Heart right ventricle (tissue), 16 donors: Measurements from ENCODE around the gene TOGARAM2. TPM values are rescaled to one million over a fixed set of nuclear protein-coding genes. Genes with fewer than 3 reads are reported as not detected.

ENCODE experiments used
- ATAC-seq, 8 donors: fragments of 200-7000 bp; cut with Tn5 transposase; one replicate each; pipeline ENCODE4 v1.9.1; 2020; ENCODE audit warnings: mild to moderate bottlenecking in 8 of 8, moderate library complexity in 8 of 8, moderate number of reproducible peaks in 1 of 8
- DNase-seq, 2 donors: peaks; one replicate each; pipeline ENCODE4 v3.0.0-alpha.2; 2020
- H3K27ac ChIP-seq, 10 donors: fragments of 200-600 bp; sonication (generic) in 2 of 10; one replicate each; pipeline versions ENCODE4 v1.5.0 to v1.8.0; 2020 to 2022; ENCODE audit warnings: mild to moderate bottlenecking in 3 of 10
- H3K27me3 ChIP-seq, 7 donors: fragments of 200-600 bp; one replicate each; pipeline ENCODE4 v1.8.0; 2021 to 2022; ENCODE audit warnings: mild to moderate bottlenecking in 2 of 7
- H3K36me3 ChIP-seq, 9 donors: fragments of 200-600 bp; sonication (generic) in 1 of 9; one replicate each; pipeline versions ENCODE4 v1.5.0 to v1.8.0; 2020 to 2022; ENCODE audit warnings: mild to moderate bottlenecking in 2 of 9
- H3K4me1 ChIP-seq, 9 donors: fragments of 200-600 bp; sonication (generic) in 1 of 9; one replicate each; pipeline versions ENCODE4 v1.5.0 to v1.8.0; 2020 to 2022; ENCODE audit warnings: mild to moderate bottlenecking in 4 of 9
- H3K4me3 ChIP-seq, 10 donors: fragments of 200-600 bp; sonication (generic) in 2 of 10; one replicate each; pipeline versions ENCODE4 v1.5.0 to v1.8.0; 2020 to 2022; ENCODE audit warnings: mild to moderate bottlenecking in 7 of 10, moderate library complexity in 2 of 10
- H3K9me3 ChIP-seq, 11 donors: fragments of 200-600 bp in 10 of 11; sonication (generic) in 2 of 11; one replicate each; pipeline versions ENCODE4 v1.5.0 to v1.8.0; 2013 to 2022; ENCODE audit warnings: mild to moderate bottlenecking in 2 of 11, control low read depth in 1 of 11, moderate library complexity in 1 of 11
- WGBS, 2 donors: extraction: QIAGEN DNeasy Blood & Tissue Kit; methylation state at CpG; one replicate each; pipeline ENCODE4 v1.1.7; 2013; ENCODE audit warnings: inconsistent platforms in 1 of 2; 5-methylcytosine and 5-hydroxymethylcytosine counted together
- intact Hi-C, 10 donors: fragments of 100-400 bp; cut with DNase I; formaldehyde crosslinking; loops; one replicate each; pipeline versions ENCODE4 v1.11.1 to v1.14.2; 2022
- polyA plus RNA-seq, 2 donors: library from polyadenylated mRNA; stranded (reverse); fragments of 200-250 nt; gene quantifications; one replicate each; pipeline ENCODE4 v1.2.3, GENCODE V29; 2013
- total RNA-seq, 10 donors: library from RNA; stranded (reverse); fragmentation: NEBNext Ultra II Directional in 3 of 10; extraction: Animal tissue kit (Norgen Biotek cat#: 25700) in 3 of 10; gene quantifications; one replicate each; pipeline versions ENCODE4 v1.2.1 to v1.2.4, GENCODE V29; 2021 to 2023
- TF ChIP-seq, protein P1 (sequence below), 9 donors: fragments of 200-600 bp; sonication (generic) in 2 of 9; IDR thresholded peaks; one replicate each; pipeline versions ENCODE4 v1.5.0 to v1.8.0; 2021 to 2022; ENCODE audit warnings: antibody characterized with exemption in 9 of 9, mild to moderate bottlenecking in 5 of 9, moderate library complexity in 1 of 9
- donor health status: Arrhythmogenic right ventricular cardiomyopathy.
- donor health status: ischemic (EF 13 %, LVEDD 7.1; RV severe dilation, severe dysfunction).
- donor health status: healthy with polysubstance abuse.
- donor health status: DM: no; HTN: yes; CAD: no.
- donor health status: DM: no; HTN: no; CAD: no.
- donor health status: ischemic (EF 25% LVEDD 6.9; RV normal size, moderate dysfunction).
- donor health status: ischemic (EF 25% LVEDD 5.7; RV mildly dilated, moderate dysfunction).
- donor health status: healthy.
- donor health status: DM: yes; HTN: yes; CAD: no.
- donor health status: Ischemic cardiomyopathy.
- donor health status: ischemic (EF 35%, LVEDD 5.7; RV mildly dilated, moderate dysfunction).
- donor health status: nonischemic (EF 11% LVEDD 7.7; RV severe dilation, severe dysfunction).
- donor health status: DM: yes; HTN: yes; CAD: no.
- donor health status: PGD.
- donor health status: ischemic (EF 29% LVEDD 5.4; RV normal size, mild dysfunction).
- donor health status: nonischemic (EF 23%, LVEDD 6.1; RV moderate dilation, normal function).

The TOGARAM2 gene
- total and polyA plus RNA-seq, 12 donors = 1.4 to 68.3 (median 14.6) TPM

DNA sequence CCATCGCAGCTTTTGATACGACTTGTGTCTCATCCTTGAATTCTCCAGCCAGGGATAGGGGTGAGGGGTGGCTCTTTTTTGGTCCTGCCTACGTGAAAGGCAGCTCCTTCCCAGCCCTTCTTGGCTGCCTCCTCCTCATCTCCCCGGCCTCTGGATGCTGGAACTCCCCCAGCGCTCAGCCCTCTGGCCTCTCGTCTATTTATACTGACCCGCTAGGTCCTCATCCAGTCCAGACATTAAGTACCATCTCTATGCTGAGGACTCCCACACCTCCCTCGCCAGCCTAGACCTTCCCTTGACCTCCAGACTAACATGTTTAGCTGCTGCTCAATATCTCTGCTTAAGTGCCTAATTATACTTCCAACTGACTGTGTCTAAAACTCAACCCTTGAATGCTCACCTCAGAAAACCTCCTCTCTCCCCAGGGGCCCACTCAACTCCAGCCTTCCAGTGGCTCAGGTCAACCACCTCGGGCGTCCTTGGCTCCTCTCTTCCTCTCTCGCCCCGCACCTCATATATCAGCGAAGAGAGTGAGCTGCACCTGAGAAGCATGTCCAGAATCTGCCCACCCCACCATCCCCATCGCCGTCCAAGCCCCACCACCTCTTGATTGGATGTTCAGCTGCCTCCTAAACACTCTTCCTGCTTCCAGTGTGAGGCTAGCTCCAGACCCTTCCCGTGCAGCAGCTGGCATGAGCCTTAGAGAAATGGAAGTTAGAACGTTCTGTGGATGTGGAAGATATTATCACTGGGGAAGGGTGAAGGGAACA lies 34.8 kb downstream of the TOGARAM2 start:
- DNase-seq = peak; percentile 61 to 77
- WGBS, 2 donors = 48 to 53% methylated on average over 17 of the region's 17 CpGs

DNA sequence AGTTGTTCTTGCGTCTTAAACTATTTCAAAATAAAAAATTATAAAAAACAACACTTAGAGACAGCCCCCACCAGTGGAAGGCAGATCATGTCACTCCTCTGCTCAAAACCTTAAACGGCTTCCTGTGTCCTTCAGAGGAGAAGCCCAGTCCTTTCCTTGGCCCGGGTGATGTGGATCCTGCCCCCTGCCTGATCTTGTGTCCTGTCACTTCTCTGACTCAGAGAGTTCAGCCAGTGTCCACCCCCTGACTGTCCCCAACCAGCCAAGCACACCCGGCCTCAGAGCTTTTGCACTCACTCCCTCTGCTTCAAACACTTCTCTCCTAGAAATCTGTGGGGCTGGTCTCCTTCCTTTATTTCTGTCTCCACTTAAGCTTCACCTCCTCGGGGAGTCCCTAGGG lies 35.4 kb downstream of the TOGARAM2 start:
- no peaks in the 10 kb centered on the region for H3K27me3 ChIP-seq
- 33 to 43% methylated on average over 5 of the region's 5 CpGs for WGBS, 2 donors
- no peaks in the 10 kb centered on the region for H3K9me3 ChIP-seq
- H3K36me3 ChIP-seq = peaks cover 0 to 3% (median 0%) of the 10 kb centered on the region in 9 donors
- H3K4me3 ChIP-seq = no peak overlapping the region
- ATAC-seq (peak in 3 of 8 donors; percentile 10 to 22 (median 13)), DNase-seq (peak; percentile 46 to 48)
- intact Hi-C loops = loop anchor here in 2 of 10 donors (5.0 to 10.0 kb wide), 2 partner anchors 96 to 98 kb away; partner anchors contain the start of gene CLIP4 (in 1 of the 2)
- H3K4me1 ChIP-seq = peaks cover 11 to 71% (median 57%) of the 10 kb centered on the region in 9 donors
- peak overlapping the region; percentile 18 to 95 (median 88) for H3K27ac ChIP-seq
- TF ChIP-seq, protein P1, sequence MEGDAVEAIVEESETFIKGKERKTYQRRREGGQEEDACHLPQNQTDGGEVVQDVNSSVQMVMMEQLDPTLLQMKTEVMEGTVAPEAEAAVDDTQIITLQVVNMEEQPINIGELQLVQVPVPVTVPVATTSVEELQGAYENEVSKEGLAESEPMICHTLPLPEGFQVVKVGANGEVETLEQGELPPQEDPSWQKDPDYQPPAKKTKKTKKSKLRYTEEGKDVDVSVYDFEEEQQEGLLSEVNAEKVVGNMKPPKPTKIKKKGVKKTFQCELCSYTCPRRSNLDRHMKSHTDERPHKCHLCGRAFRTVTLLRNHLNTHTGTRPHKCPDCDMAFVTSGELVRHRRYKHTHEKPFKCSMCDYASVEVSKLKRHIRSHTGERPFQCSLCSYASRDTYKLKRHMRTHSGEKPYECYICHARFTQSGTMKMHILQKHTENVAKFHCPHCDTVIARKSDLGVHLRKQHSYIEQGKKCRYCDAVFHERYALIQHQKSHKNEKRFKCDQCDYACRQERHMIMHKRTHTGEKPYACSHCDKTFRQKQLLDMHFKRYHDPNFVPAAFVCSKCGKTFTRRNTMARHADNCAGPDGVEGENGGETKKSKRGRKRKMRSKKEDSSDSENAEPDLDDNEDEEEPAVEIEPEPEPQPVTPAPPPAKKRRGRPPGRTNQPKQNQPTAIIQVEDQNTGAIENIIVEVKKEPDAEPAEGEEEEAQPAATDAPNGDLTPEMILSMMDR (IDR thresholded peaks at IDR 0.05) = no peak

More for the DNA sequence above, 34.8 kb downstream of the TOGARAM2 start:
- ATAC-seq = peak; percentile 17 to 59 (median 38)
- TF ChIP-seq, protein P1 (IDR thresholded peaks at IDR 0.05) = no peak
- no peaks in the 10 kb centered on the region for H3K27me3 ChIP-seq
- H3K27ac ChIP-seq = peak overlapping the region; percentile 49 to 95 (median 88)
- peaks cover 16 to 77% (median 63%) of the 10 kb centered on the region in 9 donors for H3K4me1 ChIP-seq
- peaks cover 0 to 3% (median 0%) of the 10 kb centered on the region in 9 donors for H3K36me3 ChIP-seq
- H3K4me3 ChIP-seq = peak overlapping the region in 7 of 10 donors; percentile 14 to 41 (median 33)
- intact Hi-C loops = loop anchor here in 2 of 10 donors (2.0 to 10.0 kb wide), 3 partner anchors 57 to 99 kb away; partner anchors contain the start of gene CLIP4 (in 1 of the 2)
- no peaks in the 10 kb centered on the region for H3K9me3 ChIP-seq

DNA sequence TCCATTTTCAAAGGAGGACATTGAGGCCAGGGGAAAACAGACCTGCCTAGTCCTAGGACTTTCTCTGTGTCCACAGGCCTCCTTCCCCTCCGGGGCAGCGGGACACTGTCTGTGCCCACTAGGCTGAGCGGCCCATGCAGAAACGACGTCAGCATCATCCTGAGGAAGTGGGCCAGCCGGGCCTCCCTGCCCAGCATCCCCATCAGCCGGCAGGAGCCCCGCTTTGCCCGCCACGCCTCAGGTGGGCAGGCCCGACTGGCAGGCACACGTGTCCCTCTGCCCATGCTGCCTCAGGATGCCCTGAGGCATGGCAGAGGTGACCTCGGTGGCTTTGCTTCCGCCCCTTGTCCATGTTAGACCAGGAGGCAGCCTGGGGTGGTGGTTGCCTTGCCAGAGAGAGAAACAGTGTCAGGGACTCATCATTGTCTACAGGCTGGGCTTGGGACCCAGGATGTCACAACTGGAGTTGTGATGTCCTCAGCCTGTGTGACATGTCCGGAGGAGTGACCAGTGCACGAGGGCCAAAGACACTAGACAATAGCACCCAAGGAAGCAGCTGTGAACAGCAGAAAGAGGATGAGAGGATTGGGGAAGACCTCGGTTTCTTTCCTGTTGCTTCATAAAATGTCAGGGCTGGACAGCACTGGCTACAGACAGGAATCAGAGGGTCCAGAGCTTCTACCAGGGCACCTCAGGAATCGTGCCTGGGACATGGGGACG lies 36.8 kb downstream of the TOGARAM2 start:
- peak overlapping the region in 7 of 10 donors; percentile 73 to 95 (median 90) for H3K27ac ChIP-seq
- H3K36me3 ChIP-seq = peaks cover 0 to 3% (median 0%) of the 10 kb centered on the region in 9 donors
- ATAC-seq (no peak), DNase-seq (no peak)
- TF ChIP-seq, protein P1 (IDR thresholded peaks at IDR 0.05) = no peak
- H3K9me3 ChIP-seq = no peaks in the 10 kb centered on the region
- intact Hi-C loops = loop anchor here in 2 of 10 donors (5.0 to 10.0 kb wide), 2 partner anchors 94 to 97 kb away; partner anchors contain the start of gene CLIP4 (in 1 of the 2)
- no peak overlapping the region for H3K4me3 ChIP-seq
- H3K27me3 ChIP-seq = no peaks in the 10 kb centered on the region
- H3K4me1 ChIP-seq = peaks cover 8 to 57% (median 43%) of the 10 kb centered on the region in 9 donors
- 86 to 91% methylated on average over 19 of the region's 19 CpGs for WGBS, 2 donors

DNA sequence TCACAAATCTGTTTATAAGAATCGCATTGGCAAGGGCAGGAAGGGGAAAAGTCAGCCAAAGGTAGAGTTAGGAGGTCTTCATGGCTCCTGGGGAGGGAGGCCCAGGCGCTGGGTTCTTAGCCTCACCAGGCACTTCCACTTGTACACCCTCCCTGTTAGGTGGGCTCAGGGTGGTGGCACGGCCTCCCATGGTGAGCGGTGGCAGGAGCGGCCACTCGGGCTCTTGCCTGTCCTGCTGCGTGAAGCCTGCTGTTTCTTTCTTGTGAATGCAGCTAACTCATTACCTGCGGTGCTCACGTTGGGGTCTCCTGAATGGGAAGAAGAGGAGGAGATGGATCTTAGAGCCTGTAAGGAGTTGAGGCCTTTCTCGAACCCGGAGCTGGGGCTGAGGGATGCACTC lies 40.8 kb downstream of the TOGARAM2 start:
- H3K36me3 ChIP-seq = peaks cover 0 to 5% (median 0%) of the 10 kb centered on the region in 9 donors
- TF ChIP-seq, protein P1 (IDR thresholded peaks at IDR 0.05) = no peak
- H3K9me3 ChIP-seq = no peaks in the 10 kb centered on the region
- no peak for DNase-seq
- H3K27me3 ChIP-seq = no peaks in the 10 kb centered on the region
- H3K27ac ChIP-seq = no peak overlapping the region
- WGBS, 2 donors = 88 to 90% methylated on average over 11 of the region's 11 CpGs
- H3K4me3 ChIP-seq = no peak overlapping the region
- H3K4me1 ChIP-seq = peaks cover 2 to 17% (median 6%) of the 10 kb centered on the region in 9 donors
- intact Hi-C loops = no loop called here
- no peak for ATAC-seq
